GM06990 (cell line): Measurements from ENCODE around the gene TMEM72.

Experiments used
- DNase-seq: peaks from one replicate; pipeline ENCODE4 v3.0.0-alpha.2; 2011; ENCODE audit not compliant: insufficient read length; ENCODE audit errors: extremely low read depth
- H3K27me3 ChIP-seq: replicated peaks from 2 replicates; pipeline ENCODE4 v1.6.0; 2011; ENCODE audit warnings: low read length; ENCODE audit not compliant: control insufficient read depth, insufficient read depth
- H3K36me3 ChIP-seq: 2 replicates; pipeline ENCODE4 v1.5.1; 2011; ENCODE audit warnings: low read length; ENCODE audit not compliant: control insufficient read depth, insufficient read depth
- H3K4me3 ChIP-seq: replicated peaks from 2 replicates; pipeline ENCODE4 v1.5.1; 2011; ENCODE audit warnings: low read depth, mild to moderate bottlenecking, control low read depth, low read length
- TF ChIP-seq, protein P1 (sequence below): IDR thresholded peaks from 2 replicates; pipeline ENCODE4 v1.5.1; 2011; ENCODE audit warnings: low read length, control low read depth, mild to moderate bottlenecking, inconsistent platforms; ENCODE audit not compliant: insufficient read depth, poor library complexity, severe bottlenecking

Gene TMEM72

DNA sequence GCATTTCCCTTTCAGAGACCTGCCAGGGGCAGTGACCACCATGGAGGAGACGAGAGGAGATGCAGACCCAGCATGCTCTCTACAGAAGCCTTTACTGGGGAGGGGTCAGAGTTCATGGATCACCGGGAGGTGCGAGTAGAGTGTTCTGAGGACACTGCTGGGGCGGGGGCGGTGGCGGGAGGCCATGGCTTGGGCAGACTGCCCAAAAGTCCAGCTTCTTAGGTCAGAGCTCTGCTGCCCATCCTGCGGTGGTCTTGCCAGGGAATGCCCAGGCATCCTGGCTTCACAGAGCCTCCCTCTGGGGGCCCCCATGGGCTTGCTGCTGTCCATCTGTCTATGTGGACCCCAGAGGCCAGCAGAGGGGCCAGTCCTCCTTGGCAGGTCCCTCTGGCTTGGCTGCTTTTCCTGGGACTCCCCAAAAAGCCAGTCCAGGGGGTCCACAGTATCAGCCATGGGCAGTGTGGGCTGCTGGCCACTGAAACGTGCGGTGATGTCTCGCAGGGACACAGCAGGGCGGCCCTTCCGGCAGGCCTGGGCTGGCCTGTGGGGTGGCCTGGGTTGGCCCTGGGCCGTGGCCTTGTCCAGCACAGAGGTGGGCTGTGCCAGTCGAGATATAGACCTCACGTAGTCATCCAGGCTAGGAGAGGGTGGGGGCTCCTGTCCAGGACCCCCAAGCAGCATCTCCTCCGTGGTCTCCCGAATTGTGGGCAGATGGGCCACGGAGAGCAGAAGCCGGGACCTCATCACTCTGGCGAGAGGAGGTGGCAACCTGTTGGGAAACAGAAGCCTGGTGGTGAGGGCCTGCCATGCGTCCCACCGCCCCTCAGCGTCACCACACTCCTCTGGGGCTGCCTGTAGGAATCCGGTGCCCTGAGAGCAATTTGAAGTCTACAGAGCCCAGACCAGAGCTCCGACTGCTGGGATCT lies 66.4 kb downstream of the TMEM72 start:
- no peak for DNase-seq
- TF ChIP-seq, protein P1, sequence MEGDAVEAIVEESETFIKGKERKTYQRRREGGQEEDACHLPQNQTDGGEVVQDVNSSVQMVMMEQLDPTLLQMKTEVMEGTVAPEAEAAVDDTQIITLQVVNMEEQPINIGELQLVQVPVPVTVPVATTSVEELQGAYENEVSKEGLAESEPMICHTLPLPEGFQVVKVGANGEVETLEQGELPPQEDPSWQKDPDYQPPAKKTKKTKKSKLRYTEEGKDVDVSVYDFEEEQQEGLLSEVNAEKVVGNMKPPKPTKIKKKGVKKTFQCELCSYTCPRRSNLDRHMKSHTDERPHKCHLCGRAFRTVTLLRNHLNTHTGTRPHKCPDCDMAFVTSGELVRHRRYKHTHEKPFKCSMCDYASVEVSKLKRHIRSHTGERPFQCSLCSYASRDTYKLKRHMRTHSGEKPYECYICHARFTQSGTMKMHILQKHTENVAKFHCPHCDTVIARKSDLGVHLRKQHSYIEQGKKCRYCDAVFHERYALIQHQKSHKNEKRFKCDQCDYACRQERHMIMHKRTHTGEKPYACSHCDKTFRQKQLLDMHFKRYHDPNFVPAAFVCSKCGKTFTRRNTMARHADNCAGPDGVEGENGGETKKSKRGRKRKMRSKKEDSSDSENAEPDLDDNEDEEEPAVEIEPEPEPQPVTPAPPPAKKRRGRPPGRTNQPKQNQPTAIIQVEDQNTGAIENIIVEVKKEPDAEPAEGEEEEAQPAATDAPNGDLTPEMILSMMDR = no peak
- no peaks in the 10 kb centered on the region for H3K27me3 ChIP-seq
- peaks cover 6% of the 10 kb centered on the region for H3K36me3 ChIP-seq
- H3K4me3 ChIP-seq = no peak overlapping the region; the same call in 1 of the 2 replicates

DNA sequence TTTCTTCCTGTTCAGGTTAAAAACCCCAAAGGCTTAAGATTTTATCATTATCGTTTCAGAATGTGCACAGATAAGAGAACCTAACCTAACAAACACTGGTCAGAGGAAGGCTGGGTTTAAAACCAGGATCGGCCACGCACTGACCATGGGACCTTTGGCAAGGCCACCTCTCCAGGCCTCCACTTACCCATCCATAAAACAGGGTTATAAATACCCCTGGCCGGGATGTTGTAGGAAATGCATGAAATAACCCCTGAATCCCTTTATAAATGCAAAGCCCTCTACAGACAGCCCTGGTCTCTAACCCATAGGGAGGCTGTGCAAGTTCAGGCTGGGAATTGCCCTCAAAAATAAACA lies 67.1 kb downstream of the TMEM72 start:
- H3K36me3 ChIP-seq = peaks cover 2% of the 10 kb centered on the region
- H3K27me3 ChIP-seq = no peaks in the 10 kb centered on the region
- DNase-seq = no peak
- TF ChIP-seq, protein P1 = no peak
- H3K4me3 ChIP-seq = peak overlapping the region; percentile 28; the same call in 1 of the 2 replicates

DNA sequence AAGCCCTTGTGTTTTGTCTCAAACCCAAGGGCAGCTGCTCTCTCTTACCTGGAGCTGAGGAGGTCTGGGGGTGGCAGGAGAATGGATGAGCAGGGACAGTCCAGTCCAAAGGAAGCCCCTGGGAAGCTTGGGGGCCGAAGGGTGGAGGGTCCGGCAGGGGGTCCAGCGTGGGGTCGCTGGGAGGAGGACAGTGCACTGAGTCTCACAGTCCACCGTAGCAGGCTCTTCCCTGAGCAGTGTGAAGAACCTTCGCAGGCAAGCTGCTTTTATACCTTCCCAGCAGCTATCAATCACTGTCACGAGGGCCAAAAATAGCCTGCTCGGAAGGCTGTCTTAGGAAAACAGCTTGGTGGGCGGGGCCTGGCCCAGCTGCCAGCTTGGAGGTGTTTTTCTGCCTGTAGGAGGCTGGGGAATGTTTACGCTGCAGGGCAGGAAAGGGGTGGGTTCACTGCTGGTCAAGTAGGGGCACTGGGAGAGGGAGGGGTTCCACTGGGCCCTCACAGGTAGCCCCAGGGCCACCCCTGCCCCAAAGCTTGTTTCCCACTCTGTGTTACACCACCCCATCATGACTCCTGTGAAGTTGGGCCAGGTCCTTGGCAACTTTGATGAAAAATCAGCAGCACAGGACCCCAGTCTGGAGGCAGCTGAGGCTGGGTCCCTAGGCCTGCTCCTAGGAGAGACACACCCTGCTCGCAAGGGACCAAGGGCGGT lies 67.6 kb downstream of the TMEM72 start, which contains the start of gene DEPP1:
Gene DEPP1, minus strand, starts transcription at position 240 of the 711 bp plus-strand sequence. CDS start 779 bp downstream, outside the sequence.
- peaks cover 4% of the 10 kb centered on the region for H3K36me3 ChIP-seq
- TF ChIP-seq, protein P1 = no peak
- no peak for DNase-seq
- no peaks in the 10 kb centered on the region for H3K27me3 ChIP-seq
- H3K4me3 ChIP-seq = peak within 1 kb of the TSS; percentile 28; the same call in 1 of the 2 replicates

DNA sequence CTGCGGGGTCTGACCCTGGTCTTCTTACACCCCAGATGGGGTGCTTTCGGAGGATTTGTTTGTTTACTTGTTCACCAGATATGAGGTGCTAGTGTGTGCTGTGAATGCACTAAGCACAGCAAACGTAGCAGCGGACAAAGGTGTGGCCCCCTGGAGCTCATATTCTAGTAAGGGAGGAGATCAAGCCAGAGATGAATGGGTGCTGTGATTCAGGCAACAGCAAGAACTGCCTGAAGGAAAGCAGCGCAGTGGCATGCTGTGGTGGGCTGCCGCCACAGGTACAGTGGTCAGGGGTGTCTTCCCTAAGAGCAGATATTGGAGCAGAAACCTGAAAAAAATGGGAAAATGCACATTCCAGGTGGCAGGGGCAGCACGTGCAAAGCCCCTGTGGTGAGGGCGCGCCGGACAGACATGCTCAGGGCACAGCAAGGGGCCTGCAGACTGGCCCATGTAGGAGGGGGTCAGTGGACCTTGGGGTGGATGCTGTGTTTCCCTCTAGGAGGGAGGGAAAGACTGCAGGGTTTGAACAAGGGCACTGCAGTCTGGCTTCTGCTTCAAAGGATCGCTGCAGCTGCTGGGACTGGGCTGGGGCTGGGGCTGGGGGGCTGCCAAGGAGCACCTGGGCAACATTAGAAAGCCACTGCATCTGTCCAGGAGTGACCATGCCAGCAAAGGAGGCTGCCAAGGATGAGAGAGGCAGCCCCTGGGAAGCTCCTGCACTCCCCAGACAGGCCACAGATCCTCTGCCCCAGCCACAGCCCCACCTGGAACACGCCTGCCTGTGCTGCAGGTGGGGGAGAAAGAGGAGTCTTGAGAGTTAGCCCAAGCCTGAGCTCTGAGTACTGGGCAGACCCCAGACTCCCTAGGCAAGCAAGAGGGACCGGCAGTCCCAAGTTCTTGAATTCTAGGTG lies 68.4 kb downstream of the TMEM72 start:
- Histone ChIP-seq H3K36me3 (peaks cover 6% of the 10 kb centered on the region), H3K27me3 (no peaks in the 10 kb centered on the region), H3K4me3 (no peak overlapping the region)
- TF ChIP-seq, protein P1 = no peak
- DNase-seq = no peak
